ENCODE measurements around the gene THAP11.

THAP11 gene

DNA sequence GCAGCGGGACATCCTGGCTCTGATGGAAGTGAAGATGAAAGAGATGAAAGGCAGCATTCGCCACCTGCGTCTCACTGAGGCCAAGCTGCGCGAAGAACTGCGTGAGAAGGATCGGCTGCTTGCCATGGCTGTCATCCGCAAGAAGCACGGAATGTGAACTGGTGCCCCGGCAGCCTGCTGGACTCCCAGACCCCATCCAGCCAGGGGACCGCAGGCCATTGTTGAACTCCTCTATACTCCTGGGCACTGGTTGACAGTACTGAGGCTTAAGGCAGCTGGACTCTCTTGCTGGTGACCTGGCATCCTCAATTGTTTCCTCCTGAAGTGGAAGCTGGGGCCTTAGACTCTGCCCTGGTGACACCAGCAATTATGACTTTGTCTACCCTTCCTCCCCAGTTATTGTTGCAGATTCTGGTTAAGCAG, 1.2 kb downstream of the THAP11 start:
- TF ChIP-seq POLR2AphosphoS5 (IDR thresholded peaks at IDR 0.05; ENCODE audit: low read depth) (no peak), SPI1 (IDR thresholded peaks at IDR 0.05; ENCODE audit: borderline replicate concordance, low read depth) (no peak), GABPA (IDR thresholded peaks at IDR 0.05; ENCODE audit: low read depth) (no peak)
- TF ChIP-seq, protein P1, sequence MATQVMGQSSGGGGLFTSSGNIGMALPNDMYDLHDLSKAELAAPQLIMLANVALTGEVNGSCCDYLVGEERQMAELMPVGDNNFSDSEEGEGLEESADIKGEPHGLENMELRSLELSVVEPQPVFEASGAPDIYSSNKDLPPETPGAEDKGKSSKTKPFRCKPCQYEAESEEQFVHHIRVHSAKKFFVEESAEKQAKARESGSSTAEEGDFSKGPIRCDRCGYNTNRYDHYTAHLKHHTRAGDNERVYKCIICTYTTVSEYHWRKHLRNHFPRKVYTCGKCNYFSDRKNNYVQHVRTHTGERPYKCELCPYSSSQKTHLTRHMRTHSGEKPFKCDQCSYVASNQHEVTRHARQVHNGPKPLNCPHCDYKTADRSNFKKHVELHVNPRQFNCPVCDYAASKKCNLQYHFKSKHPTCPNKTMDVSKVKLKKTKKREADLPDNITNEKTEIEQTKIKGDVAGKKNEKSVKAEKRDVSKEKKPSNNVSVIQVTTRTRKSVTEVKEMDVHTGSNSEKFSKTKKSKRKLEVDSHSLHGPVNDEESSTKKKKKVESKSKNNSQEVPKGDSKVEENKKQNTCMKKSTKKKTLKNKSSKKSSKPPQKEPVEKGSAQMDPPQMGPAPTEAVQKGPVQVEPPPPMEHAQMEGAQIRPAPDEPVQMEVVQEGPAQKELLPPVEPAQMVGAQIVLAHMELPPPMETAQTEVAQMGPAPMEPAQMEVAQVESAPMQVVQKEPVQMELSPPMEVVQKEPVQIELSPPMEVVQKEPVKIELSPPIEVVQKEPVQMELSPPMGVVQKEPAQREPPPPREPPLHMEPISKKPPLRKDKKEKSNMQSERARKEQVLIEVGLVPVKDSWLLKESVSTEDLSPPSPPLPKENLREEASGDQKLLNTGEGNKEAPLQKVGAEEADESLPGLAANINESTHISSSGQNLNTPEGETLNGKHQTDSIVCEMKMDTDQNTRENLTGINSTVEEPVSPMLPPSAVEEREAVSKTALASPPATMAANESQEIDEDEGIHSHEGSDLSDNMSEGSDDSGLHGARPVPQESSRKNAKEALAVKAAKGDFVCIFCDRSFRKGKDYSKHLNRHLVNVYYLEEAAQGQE (IDR thresholded peaks at IDR 0.05; ENCODE audit: insufficient replicate concordance, low read depth) = no peak
- TF ChIP-seq, protein P2, sequence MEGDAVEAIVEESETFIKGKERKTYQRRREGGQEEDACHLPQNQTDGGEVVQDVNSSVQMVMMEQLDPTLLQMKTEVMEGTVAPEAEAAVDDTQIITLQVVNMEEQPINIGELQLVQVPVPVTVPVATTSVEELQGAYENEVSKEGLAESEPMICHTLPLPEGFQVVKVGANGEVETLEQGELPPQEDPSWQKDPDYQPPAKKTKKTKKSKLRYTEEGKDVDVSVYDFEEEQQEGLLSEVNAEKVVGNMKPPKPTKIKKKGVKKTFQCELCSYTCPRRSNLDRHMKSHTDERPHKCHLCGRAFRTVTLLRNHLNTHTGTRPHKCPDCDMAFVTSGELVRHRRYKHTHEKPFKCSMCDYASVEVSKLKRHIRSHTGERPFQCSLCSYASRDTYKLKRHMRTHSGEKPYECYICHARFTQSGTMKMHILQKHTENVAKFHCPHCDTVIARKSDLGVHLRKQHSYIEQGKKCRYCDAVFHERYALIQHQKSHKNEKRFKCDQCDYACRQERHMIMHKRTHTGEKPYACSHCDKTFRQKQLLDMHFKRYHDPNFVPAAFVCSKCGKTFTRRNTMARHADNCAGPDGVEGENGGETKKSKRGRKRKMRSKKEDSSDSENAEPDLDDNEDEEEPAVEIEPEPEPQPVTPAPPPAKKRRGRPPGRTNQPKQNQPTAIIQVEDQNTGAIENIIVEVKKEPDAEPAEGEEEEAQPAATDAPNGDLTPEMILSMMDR (IDR thresholded peaks at IDR 0.05; ENCODE audit: insufficient read depth, low read length) = no peak
- DNase-seq (ENCODE audit: low read depth in 1 of 2, low spot score in 1 of 2) = no peak
- Histone ChIP-seq H3K27ac (replicated peaks) (peak overlapping the region; percentile 78; the same call in 1 of the 2 replicates), H3K27me3 (ENCODE audit: insufficient read depth, poor library complexity, severe bottlenecking) (no peaks in the 10 kb centered on the region), H3K4me3 (replicated peaks; ENCODE audit: insufficient read depth, low read length) (peak overlapping the region; percentile 79)

DNA sequence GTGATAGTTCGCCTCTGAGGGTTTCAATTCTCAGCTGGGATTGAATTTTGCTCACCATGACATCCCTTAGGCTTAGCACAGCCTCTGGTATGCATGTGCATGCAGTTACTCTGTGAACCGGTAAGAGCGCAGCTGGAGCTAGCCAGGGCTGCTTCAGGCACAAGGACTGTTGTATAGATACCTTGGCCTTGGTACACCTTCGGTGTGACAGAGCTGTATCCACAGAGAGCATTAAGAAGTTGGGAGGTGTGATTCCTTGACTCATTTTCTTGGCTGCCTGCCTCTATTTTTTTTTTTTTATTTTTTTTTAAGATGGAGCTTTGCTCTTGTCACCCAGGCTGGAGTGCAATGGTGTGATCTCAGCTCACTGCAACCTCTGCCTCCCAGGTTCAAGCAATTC, 2.4 kb downstream of the THAP11 start:
- Histone ChIP-seq H3K27me3 (ENCODE audit: insufficient read depth, poor library complexity, severe bottlenecking) (no peaks in the 10 kb centered on the region), H3K4me3 (replicated peaks; ENCODE audit: insufficient read depth, low read length) (no peak overlapping the region), H3K27ac (replicated peaks) (no peak overlapping the region)
- TF ChIP-seq, protein P1 (IDR thresholded peaks at IDR 0.05; ENCODE audit: insufficient replicate concordance, low read depth) = no peak
- no peak for TF ChIP-seq POLR2AphosphoS5 (IDR thresholded peaks at IDR 0.05; ENCODE audit: low read depth)
- TF ChIP-seq GABPA (IDR thresholded peaks at IDR 0.05; ENCODE audit: low read depth) = no peak
- TF ChIP-seq, protein P2 (IDR thresholded peaks at IDR 0.05; ENCODE audit: insufficient read depth, low read length) = no peak
- DNase-seq (ENCODE audit: low read depth in 1 of 2, low spot score in 1 of 2) = no peak

DNA sequence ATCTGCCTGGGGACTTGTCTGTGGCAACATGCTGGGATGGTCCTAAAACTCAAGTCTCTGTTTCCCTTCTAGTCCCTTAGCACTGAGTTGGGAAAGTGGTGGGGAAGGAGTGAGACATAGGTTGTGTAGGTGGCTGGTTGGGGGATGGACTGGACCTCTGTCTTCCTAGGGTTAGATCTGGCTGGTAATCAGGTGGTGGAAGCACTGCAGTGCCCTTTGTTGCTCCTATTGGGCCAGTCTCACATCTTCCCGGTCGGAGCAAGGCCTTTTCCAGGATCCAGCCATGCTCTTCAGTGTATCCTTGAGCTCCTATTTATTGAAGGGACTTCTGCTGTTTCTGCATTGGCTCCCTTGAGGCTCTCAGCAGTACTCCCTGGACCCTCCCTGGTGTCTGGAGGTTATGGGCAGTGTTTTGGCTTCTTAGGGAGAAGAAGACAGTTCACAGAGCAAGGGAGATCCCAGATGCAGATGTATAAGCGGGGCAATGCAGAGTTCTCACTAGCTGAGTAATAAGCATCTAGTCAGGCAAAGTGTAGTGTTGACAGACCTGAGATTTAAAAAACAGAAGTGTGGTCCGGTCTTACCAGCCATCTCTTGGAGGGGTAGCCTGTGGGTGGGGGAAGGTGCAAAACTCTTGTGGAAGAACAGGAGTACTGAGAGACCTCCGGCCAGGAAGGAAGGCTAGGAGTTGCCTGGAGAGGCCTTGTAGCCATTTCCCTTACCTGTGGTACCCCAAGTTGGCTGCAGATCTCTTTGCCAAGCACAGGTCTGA, 3.4 kb downstream of the THAP11 start:
- peak in 1 of 2 experiments; percentile 29 for DNase-seq (ENCODE audit: low read depth in 1 of 2, low spot score in 1 of 2)
- TF ChIP-seq, protein P1 (IDR thresholded peaks at IDR 0.05; ENCODE audit: insufficient replicate concordance, low read depth) = no peak
- peak; percentile 49; the same call in 1 of the 2 replicates for TF ChIP-seq SPI1 (IDR thresholded peaks at IDR 0.05; ENCODE audit: borderline replicate concordance, low read depth)

More for the DNA sequence above, 3.4 kb downstream of the THAP11 start:
- Histone ChIP-seq H3K4me3 (replicated peaks; ENCODE audit: insufficient read depth, low read length) (peak overlapping the region; percentile 99), H3K27me3 (ENCODE audit: insufficient read depth, poor library complexity, severe bottlenecking) (no peaks in the 10 kb centered on the region), H3K27ac (replicated peaks) (peak overlapping the region; percentile 90)

Data from HL-60 (cell line).